Trophoblast cell (in vitro differentiated cells and primary cell): ENCODE results near the gene MEGF11.

Source experiments
- DNase-seq, 2 donors: peaks; one replicate each; pipeline ENCODE4 v3.0.0-alpha.2; 2016
- H2AFZ ChIP-seq: 2 replicates; pipeline ENCODE4 v1.6.1; 2013; ENCODE audit warnings: low read length, moderate library complexity, mild to moderate bottlenecking; ENCODE audit not compliant: insufficient read depth, poor library complexity
- H2AK5ac ChIP-seq: 2 replicates; pipeline ENCODE4 v1.6.1; 2013; ENCODE audit warnings: mild to moderate bottlenecking, low read length
- H2BK120ac ChIP-seq: 2 replicates; pipeline ENCODE4 v1.6.1; 2013; ENCODE audit warnings: low read length, mild to moderate bottlenecking, moderate library complexity; ENCODE audit not compliant: insufficient read depth, poor library complexity
- H2BK12ac ChIP-seq: 2 replicates; pipeline ENCODE4 v1.6.1; 2013; ENCODE audit warnings: mild to moderate bottlenecking, low read length, moderate library complexity
- H2BK5ac ChIP-seq: 2 replicates; pipeline ENCODE4 v1.6.1; 2013; ENCODE audit warnings: low read length, low read depth, moderate library complexity, mild to moderate bottlenecking; ENCODE audit not compliant: poor library complexity
- H3K14ac ChIP-seq: 2 replicates; pipeline ENCODE4 v1.6.1; 2013; ENCODE audit warnings: mild to moderate bottlenecking, low read length
- H3K18ac ChIP-seq: 2 replicates; pipeline ENCODE4 v1.6.1; 2013; ENCODE audit warnings: mild to moderate bottlenecking, low read length
- H3K23ac ChIP-seq: 2 replicates; pipeline ENCODE4 v1.6.1; 2013; ENCODE audit warnings: low read length
- H3K27ac ChIP-seq: 2 replicates; pipeline ENCODE4 v1.5.1; 2013; ENCODE audit warnings: low read depth, mild to moderate bottlenecking, inconsistent platforms, low read length, moderate library complexity
- H3K27me3 ChIP-seq: 2 replicates; pipeline ENCODE4 v1.6.1; 2013; ENCODE audit warnings: inconsistent platforms, mild to moderate bottlenecking, low read length, moderate library complexity; ENCODE audit not compliant: insufficient read depth
- H3K36me3 ChIP-seq, 2 experiments: 1 replicate in 1 of 2; 2 replicates in 1 of 2; pipeline ENCODE4 v1.6.1; 2013; ENCODE audit warnings: low read length in 2 of 2, mild to moderate bottlenecking in 2 of 2, moderate library complexity in 1 of 2; ENCODE audit not compliant: insufficient read depth in 2 of 2, control insufficient read depth in 1 of 2
- H3K4ac ChIP-seq: 2 replicates; pipeline ENCODE4 v1.6.1; 2013; ENCODE audit warnings: low read depth, mild to moderate bottlenecking, low read length, moderate library complexity
- H3K4me1 ChIP-seq, 2 experiments: 1 replicate in 1 of 2; 2 replicates in 1 of 2; pipeline ENCODE4 v1.6.1; 2013; ENCODE audit warnings: low read length in 2 of 2, mild to moderate bottlenecking in 2 of 2, moderate library complexity in 1 of 2; ENCODE audit not compliant: insufficient read depth in 2 of 2, control insufficient read depth in 1 of 2
- H3K4me2 ChIP-seq: 2 replicates; pipeline ENCODE4 v1.6.1; 2013; ENCODE audit warnings: inconsistent platforms, mild to moderate bottlenecking, low read length, moderate library complexity
- H3K4me3 ChIP-seq: 2 replicates; pipeline ENCODE4 v1.5.1; 2013; ENCODE audit warnings: mild to moderate bottlenecking, low read depth, low read length, inconsistent platforms
- H3K79me1 ChIP-seq: one replicate; pipeline ENCODE4 v1.6.1; 2013; ENCODE audit warnings: low read length
- H3K79me2 ChIP-seq: 2 replicates; pipeline ENCODE4 v1.6.1; 2013; ENCODE audit warnings: low read length, mild to moderate bottlenecking; ENCODE audit not compliant: control insufficient read depth, insufficient read depth, poor library complexity
- H3K9ac ChIP-seq: 2 replicates; pipeline ENCODE4 v1.6.1; 2013; ENCODE audit warnings: mild to moderate bottlenecking, low read length
- H3K9me3 ChIP-seq: 2 replicates; pipeline ENCODE4 v1.6.1; 2013; ENCODE audit warnings: low read depth, mild to moderate bottlenecking, control low read depth, inconsistent platforms, low read length; ENCODE audit not compliant: insufficient read depth
- H4K12ac ChIP-seq: 2 replicates; pipeline ENCODE4 v1.6.1; 2013; ENCODE audit warnings: low read depth, mild to moderate bottlenecking, low read length, moderate library complexity
- H4K8ac ChIP-seq: 2 replicates; pipeline ENCODE4 v1.6.1; 2013; ENCODE audit warnings: low read depth, mild to moderate bottlenecking, low read length, moderate library complexity
- H4K91ac ChIP-seq: one replicate; pipeline ENCODE4 v1.6.1; 2013; ENCODE audit warnings: low read depth, mild to moderate bottlenecking, low read length, moderate library complexity
- WGBS: extraction: QIAGEN DNeasy Blood & Tissue Kit; methylation state at CpG from one replicate; pipeline ENCODE4 v1.1.7; 2013; ENCODE audit warnings: missing lambda C conversion rate; ENCODE audit not compliant: insufficient read length, insufficient coverage; ENCODE audit errors: extremely low coverage; 5-methylcytosine and 5-hydroxymethylcytosine counted together

The MEGF11 gene

GRCh38 chr15:66221126-66221525 lies 32.4 kb downstream of the MEGF11 start:
- Histone ChIP-seq H3K14ac (no peak overlapping the region), H3K4ac (no peak overlapping the region), H4K8ac (no peak overlapping the region), H2AK5ac (no peak overlapping the region), H3K23ac (no peak overlapping the region), H4K12ac (no peak overlapping the region), H3K27me3 (no peaks in the 10 kb centered on the region), H4K91ac (no peak overlapping the region), H3K9me3 (no peaks in the 10 kb centered on the region), H3K4me2 (no peak overlapping the region), H3K18ac (no peak overlapping the region), H3K4me1 (no peaks in the 10 kb centered on the region), H2AFZ (no peak overlapping the region), H2BK5ac (no peak overlapping the region), H3K79me2 (no peaks in the 10 kb centered on the region), H2BK120ac (no peak overlapping the region), H3K79me1 (no peaks in the 10 kb centered on the region), H3K4me3 (no peak overlapping the region), H3K36me3 (no peaks in the 10 kb centered on the region), H3K27ac (no peak overlapping the region), H3K9ac (no peak overlapping the region), H2BK12ac (no peak overlapping the region)
- no CpG with 5 or more reads among the region's 9 CpGs for WGBS
- DNase-seq: no peak

GRCh38 chr15:66220601-66221000 lies 32.9 kb downstream of the MEGF11 start:
- Histone ChIP-seq H4K12ac (no peak overlapping the region), H3K14ac (no peak overlapping the region), H4K91ac (no peak overlapping the region), H3K4ac (no peak overlapping the region), H3K36me3 (no peaks in the 10 kb centered on the region), H3K9me3 (no peaks in the 10 kb centered on the region), H3K4me1 (no peaks in the 10 kb centered on the region), H3K23ac (no peak overlapping the region), H3K18ac (no peak overlapping the region), H4K8ac (no peak overlapping the region), H3K4me3 (no peak overlapping the region), H3K79me2 (no peaks in the 10 kb centered on the region), H2BK12ac (no peak overlapping the region), H3K79me1 (no peaks in the 10 kb centered on the region), H2BK5ac (no peak overlapping the region), H3K27me3 (no peaks in the 10 kb centered on the region), H3K4me2 (no peak overlapping the region), H3K9ac (no peak overlapping the region), H3K27ac (no peak overlapping the region), H2BK120ac (no peak overlapping the region), H2AK5ac (no peak overlapping the region), H2AFZ (no peak overlapping the region)
- DNase-seq: no peak
- no CpG with 5 or more reads among the region's 6 CpGs for WGBS

GRCh38 chr15:66219339-66219738 lies 34.2 kb downstream of the MEGF11 start:
- H4K91ac ChIP-seq: no peak overlapping the region
- DNase-seq: no peak
- H2BK120ac ChIP-seq: no peak overlapping the region
- H3K4me3 ChIP-seq: no peak overlapping the region
- no peak overlapping the region for H3K18ac ChIP-seq
- no peak overlapping the region for H3K9ac ChIP-seq
- H3K4me1 ChIP-seq: no peaks in the 10 kb centered on the region
- no peaks in the 10 kb centered on the region for H3K9me3 ChIP-seq
- no peaks in the 10 kb centered on the region for H3K79me2 ChIP-seq
- H4K12ac ChIP-seq: no peak overlapping the region
- H3K4me2 ChIP-seq: no peak overlapping the region
- H2AK5ac ChIP-seq: no peak overlapping the region
- no peak overlapping the region for H3K23ac ChIP-seq
- H2AFZ ChIP-seq: no peak overlapping the region
- no CpG with 5 or more reads among the region's 2 CpGs for WGBS
- H3K36me3 ChIP-seq: no peaks in the 10 kb centered on the region
- no peak overlapping the region for H3K14ac ChIP-seq
- no peak overlapping the region for H2BK5ac ChIP-seq
- H4K8ac ChIP-seq: no peak overlapping the region
- H3K27ac ChIP-seq: no peak overlapping the region
- no peaks in the 10 kb centered on the region for H3K79me1 ChIP-seq
- H3K4ac ChIP-seq: no peak overlapping the region
- H3K27me3 ChIP-seq: no peaks in the 10 kb centered on the region
- no peak overlapping the region for H2BK12ac ChIP-seq

GRCh38 chr15:66216806-66217205 lies 36.7 kb downstream of the MEGF11 start:
- no peak for DNase-seq
- Histone ChIP-seq H3K36me3 (no peaks in the 10 kb centered on the region), H3K79me2 (no peaks in the 10 kb centered on the region), H3K4me3 (no peak overlapping the region), H3K79me1 (no peaks in the 10 kb centered on the region), H3K23ac (no peak overlapping the region), H3K14ac (no peak overlapping the region), H3K9ac (no peak overlapping the region), H2AK5ac (no peak overlapping the region), H4K12ac (no peak overlapping the region), H4K8ac (no peak overlapping the region), H2AFZ (no peak overlapping the region), H3K9me3 (no peaks in the 10 kb centered on the region), H3K27ac (no peak overlapping the region), H2BK12ac (no peak overlapping the region), H2BK5ac (no peak overlapping the region), H3K18ac (no peak overlapping the region), H4K91ac (no peak overlapping the region), H3K4ac (no peak overlapping the region), H2BK120ac (no peak overlapping the region), H3K27me3 (no peaks in the 10 kb centered on the region), H3K4me1 (no peaks in the 10 kb centered on the region), H3K4me2 (no peak overlapping the region)
- WGBS: no CpG with 5 or more reads among the region's 2 CpGs
